Limb (tissue), 2 donors: Measurements from ENCODE around the gene MAG.

Experiments
- DNase-seq, 2 donors: peaks; one replicate each; pipeline ENCODE4 v3.0.0-alpha.2; 2016; ENCODE audit errors: extremely low spot score in 2 of 2

The MAG gene

DNA sequence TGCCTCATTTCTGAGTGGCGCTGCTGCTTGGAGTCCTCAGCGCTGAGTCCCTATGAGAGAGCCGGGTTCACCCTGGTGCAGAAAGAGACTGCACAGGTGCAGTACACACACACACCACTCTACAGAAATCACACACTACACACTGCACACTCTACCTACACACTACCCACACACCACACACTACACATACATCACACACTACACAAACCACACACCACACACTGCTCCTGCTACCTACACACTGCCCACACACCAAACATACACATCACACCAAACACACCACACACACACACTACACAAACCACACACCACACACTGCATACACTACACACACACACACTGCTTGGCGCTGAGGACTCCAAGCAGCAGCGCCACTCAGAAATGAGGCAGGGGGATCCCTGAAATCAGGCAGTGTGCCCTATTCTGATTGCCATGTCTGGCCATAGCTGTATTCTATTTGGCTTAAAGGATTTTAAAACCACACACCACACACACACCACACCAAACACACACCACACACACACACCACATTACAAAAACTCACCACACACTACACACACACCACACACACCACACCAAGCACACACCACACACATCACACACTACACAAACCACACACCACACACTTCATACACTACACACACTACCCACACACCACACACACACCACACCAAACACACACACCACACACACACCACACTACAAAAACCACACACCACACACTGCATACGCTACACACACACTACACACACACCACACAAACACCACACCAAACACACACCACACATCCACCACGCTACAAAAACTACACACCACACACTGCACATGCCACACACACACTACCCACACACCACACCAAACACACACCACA lies 4.9 kb downstream of the MAG start:
- no peak for DNase-seq

GRCh38 chr19:35297515-35297848 lies 5.5 kb downstream of the MAG start:
- no peak for DNase-seq

GRCh38 chr19:35297922-35298321 lies 6.0 kb downstream of the MAG start:
- DNase-seq = no peak

- no peak for DNase-seq
These were observed 6.6 kb downstream of the MAG start for GRCh38 chr19:35298561-35298972.

- DNase-seq = no peak
These were observed 7.8 kb downstream of the MAG start for GRCh38 chr19:35299523-35300338.

DNA sequence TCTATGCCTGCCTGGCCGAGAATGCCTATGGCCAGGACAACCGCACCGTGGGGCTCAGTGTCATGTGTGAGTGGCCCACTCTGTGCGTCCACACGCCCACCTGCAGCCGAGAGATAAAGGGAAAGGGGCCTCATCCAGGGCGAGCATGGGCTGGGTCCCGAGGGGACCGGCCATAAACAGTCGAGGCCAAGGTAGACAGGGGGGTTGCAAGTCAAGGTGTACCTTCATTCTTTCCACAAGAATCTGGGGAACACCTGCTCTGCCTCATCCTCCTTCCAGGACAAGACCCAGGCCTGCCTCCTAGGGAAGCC lies 8.3 kb downstream of the MAG start:
- no peak for DNase-seq

- DNase-seq = no peak
These were observed 10.0 kb downstream of the MAG start for GRCh38 chr19:35301961-35302360.

DNA sequence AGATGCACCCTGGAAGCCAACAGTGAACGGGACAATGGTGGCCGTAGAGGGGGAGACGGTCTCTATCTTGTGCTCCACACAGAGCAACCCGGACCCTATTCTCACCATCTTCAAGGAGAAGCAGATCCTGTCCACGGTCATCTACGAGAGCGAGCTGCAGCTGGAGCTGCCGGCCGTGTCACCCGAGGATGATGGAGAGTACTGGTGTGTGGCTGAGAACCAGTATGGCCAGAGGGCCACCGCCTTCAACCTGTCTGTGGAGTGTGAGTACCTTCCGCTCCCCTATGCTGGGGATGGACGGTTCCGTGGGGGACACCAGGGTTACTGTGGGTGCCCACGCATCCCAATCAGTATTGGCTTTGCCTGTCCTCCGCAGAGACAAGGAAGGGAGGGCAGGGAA lies 10.5 kb downstream of the MAG start:
- no peak for DNase-seq

- no peak for DNase-seq
These were observed 11.5 kb downstream of the MAG start for GRCh38 chr19:35303357-35303915.

GRCh38 chr19:35304036-35304435 lies 12.1 kb downstream of the MAG start:
- DNase-seq = no peak

DNA sequence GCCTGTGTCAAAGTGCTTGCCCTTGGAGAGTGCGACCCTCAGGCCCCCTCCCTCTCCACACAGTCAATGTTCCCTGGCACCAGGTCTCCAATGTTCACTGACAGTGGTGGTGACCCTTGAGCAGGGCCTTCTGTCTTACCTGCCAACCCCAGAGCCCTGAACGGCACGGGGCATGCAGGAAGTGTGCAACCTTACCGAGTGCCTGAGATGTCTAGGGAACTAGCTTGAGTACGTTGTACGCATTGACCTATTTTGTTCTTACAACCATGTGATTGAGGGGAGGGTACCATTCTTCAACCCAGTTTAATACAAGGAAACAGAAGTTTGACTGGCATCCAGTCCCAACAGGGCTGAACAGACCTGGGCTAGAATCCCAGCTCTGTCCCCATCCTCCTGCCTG lies 13.2 kb downstream of the MAG start:
- no peak for DNase-seq

- DNase-seq = no peak
These were observed 14.7 kb downstream of the MAG start for GRCh38 chr19:35306473-35307246.

GRCh38 chr19:35307931-35308330 lies 16.0 kb downstream of the MAG start:
- peak; percentile 27 to 64 for DNase-seq

DNA sequence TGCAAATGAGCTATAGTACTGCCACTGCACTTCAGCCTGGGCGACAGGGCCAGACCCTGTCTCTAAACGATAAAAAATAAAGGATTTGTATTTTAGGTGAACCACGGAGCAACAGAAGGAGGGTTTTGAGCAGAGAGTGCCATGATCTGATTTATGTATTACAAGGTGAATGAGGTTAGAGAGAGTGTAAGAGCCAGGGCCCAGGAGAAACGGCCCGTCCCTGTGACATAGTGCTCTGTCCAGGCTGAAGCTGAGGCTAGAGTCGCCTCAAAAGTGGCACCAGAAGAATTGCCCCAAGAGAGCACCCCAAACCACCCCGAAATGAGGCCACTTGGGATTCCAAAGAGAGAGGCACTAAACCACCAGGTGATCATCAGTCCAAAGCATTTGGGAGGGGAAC lies 16.9 kb downstream of the MAG start:
- DNase-seq = no peak

DNA sequence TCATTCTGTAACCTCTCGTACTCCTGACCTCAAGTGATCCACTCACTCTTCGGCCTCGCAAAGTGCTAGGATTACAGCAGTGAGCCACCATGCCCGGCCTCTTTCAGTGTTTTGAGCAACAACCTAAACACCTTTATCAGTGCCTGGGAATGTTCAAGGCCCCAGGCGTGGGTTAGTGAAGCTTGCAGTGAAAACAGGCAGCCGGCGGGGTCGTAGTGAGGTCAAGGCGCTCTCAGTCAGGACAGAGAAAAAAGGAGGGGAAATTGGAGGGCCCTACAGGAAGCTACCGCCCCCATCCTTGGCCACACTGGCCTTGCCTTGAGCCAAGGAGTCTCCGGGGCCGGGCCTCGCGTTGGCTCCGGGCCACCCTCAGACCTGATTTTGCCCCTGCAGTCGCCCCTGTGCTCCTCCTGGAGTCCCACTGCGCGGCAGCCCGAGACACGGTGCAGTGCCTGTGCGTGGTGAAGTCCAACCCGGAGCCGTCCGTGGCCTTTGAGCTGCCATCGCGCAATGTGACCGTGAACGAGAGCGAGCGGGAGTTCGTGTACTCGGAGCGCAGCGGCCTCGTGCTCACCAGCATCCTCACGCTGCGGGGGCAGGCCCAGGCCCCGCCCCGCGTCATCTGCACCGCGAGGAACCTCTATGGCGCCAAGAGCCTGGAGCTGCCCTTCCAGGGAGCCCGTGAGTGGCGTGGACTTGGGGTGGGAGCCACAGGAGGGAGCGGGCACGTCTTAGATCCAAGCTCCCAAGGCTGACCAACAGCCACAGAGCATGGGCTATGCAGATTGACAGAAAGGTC lies 17.7 kb downstream of the MAG start:
- peak; percentile 27 to 63 for DNase-seq

- no peak for DNase-seq
These were observed 18.4 kb downstream of the MAG start for GRCh38 chr19:35310331-35310730.

DNA sequence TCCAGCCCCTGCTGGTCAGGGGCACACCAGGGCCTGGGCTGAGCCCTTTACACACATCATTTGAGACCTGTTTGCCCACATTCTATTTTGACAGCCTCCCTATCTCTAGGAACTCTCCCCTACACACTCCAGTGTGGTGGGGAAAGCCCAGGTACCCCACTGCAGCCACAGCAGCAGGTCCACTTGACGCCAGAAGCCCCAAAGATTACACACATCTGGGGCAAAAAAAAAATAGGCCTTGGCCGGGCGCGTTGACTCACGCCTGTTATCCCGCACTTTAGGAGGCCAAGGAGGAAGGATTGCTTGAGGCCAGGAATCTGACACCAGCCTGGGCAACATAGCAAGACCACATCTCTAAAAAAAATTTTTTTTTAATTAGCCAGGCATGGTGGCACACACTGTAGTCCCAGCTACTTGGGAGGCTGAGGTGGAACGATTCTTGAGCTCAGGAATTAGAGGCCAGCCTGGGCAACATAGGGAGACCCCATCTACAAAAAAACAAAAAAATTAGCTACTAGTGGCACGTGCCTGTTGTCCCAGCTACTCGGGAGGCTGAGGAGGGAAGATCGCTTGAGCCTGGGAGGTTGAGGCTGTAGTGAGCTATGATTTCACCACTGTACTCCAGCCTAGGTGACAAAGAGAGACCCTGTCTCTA lies 19.0 kb downstream of the MAG start:
- no peak for DNase-seq

- no peak for DNase-seq
These were observed 20.1 kb downstream of the MAG start for GRCh38 chr19:35311901-35312665.

DNA sequence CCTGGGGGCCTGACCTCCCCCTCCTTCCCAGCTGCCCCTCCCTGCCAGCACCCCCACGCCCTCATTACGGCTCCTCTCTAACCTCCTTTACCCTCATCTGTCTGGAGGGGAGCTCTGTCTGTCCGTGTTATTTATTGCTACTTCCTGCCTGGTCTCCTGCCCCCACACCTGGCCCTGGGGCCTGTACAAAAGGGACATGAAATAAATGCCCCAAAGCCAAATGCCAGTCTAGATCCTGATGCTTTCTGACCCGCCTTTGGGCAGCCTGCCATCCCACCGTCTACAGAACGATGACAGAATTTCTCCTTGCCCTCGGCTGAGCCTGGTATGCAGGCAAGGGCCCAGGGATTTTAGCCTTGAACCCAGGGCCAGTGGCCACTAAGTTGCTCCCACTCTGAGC lies 21.6 kb downstream of the MAG start:
- DNase-seq = peak in 1 of 2 donors; percentile 22

DNA sequence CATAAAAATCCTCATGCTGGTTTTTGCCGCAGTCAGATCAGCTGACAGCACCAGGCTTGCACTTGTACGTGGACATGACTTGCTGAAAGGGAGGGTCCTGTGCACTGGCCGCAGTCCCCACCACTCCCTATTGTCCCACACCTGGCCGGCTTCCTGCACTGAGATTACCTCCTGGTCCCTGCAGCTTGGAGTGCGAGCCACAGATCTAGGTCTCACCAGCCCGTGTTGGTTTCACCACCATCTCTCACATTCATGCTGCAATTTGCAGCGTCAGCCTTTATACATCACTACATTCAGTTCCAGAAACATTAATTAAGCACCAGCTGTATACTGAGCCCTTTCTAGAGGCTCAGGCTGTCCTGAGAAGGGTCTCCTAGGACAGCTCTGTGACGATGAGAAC lies 22.1 kb downstream of the MAG start:
- no peak for DNase-seq
